Measurements from ENCODE around the gene FHAD1.

- TF ChIP-seq, protein P1, sequence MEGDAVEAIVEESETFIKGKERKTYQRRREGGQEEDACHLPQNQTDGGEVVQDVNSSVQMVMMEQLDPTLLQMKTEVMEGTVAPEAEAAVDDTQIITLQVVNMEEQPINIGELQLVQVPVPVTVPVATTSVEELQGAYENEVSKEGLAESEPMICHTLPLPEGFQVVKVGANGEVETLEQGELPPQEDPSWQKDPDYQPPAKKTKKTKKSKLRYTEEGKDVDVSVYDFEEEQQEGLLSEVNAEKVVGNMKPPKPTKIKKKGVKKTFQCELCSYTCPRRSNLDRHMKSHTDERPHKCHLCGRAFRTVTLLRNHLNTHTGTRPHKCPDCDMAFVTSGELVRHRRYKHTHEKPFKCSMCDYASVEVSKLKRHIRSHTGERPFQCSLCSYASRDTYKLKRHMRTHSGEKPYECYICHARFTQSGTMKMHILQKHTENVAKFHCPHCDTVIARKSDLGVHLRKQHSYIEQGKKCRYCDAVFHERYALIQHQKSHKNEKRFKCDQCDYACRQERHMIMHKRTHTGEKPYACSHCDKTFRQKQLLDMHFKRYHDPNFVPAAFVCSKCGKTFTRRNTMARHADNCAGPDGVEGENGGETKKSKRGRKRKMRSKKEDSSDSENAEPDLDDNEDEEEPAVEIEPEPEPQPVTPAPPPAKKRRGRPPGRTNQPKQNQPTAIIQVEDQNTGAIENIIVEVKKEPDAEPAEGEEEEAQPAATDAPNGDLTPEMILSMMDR (IDR thresholded peaks at IDR 0.05; ENCODE audit: low read depth, low read length) = no peak
- TF ChIP-seq EZH2phosphoT487 (IDR thresholded peaks at IDR 0.05; ENCODE audit: low read depth) = no peak
These were observed 198.5 kb downstream of the FHAD1 start for GRCh38 chr1:15445390-15446122.
